Activated CD4-positive, CD25-positive, alpha-beta regulatory T cell treated with anti-CD3 and anti-CD28 coated beads, Interleukin-2, amount 50 U/mL, for 16 hours (primary cell): ENCODE measurements around the gene SMARCA4.
A peak's percentile ranks its signal among the peaks of the same experiment; 100 is the strongest.

ENCODE experiments used
- DNase-seq: peaks from one replicate; pipeline ENCODE4 v3.0.0-alpha.2; 2020; ENCODE audit warnings: low read depth, low spot score

The SMARCA4 gene

DNA sequence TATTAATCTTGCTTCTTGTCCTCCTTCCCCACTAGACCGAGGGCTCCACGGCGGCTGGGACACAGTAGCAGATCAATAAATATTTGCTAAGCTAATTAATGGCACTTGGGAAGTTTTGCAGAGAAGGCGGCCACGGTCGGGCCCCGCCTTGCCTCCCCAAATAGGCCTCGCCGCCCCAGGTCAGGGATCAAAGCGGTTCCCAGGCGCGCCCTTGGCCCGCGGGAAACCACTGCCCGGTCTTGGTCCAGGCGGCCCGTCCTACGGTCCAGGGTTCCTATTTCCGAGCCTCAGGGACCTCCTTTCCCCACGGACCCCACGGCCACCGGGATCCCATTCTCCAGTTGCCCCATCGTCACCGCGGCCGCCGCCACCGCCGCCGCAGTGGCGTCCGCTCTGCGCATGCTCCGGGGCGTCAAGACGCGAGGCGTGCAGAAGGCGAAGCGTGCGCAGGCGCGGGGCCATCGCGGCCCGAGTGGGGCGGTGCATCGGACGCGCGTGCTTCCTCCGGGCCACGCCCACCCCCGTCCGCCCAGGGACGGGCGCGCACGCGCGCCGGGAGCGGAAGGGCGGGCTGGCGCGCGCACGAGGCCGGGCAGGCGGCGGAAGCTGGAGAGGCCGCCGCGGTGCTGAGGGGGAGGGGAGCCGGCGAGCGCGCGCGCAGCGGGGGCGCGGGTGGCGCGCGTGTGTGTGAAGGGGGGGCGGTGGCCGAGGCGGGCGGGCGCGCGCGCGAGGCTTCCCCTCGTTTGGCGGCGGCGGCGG, at the start of gene SMARCA4:
SMARCA4 (plus strand) TSS at position 717 of the 759 bp plus-strand sequence. CDS start 23,122 bp downstream, outside the sequence.
- DNase-seq, result peak; percentile 96

DNA sequence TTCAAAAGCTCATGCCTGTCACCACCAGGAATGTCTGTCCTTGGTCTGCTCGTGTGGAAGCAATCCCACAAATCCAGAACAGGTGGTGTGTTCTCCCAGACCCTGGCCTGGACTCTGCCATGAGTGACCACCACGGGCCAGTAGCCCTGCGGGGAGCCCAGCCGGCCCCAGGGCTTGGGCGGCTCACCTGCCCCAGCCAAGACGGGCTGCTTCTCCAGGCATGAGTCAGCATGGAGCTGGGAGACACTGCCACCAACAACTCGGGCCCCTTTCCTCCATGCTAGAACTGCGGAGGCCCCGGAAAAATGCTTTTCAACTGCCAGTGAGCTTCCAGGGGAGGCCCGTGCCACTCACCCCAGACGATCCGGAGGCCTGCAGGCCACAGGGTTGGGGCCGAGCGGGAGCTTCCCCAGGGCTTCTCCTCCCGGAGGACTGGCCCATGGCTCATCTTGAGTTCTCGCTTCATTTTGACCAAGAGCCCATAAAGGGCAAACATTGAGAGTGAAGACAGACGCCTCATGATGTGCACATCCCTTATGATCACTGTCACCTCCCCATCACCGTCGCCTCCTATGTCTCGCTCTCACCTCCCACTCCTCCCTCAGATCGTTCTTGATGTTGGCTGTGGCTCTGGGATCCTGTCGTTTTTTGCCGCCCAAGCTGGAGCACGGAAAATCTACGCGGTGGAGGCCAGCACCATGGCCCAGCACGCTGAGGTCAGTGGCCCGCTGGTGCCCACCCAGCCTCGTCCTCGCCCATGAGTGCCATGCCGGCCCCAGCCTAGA, 49.1 kb upstream of the SMARCA4 start:
- DNase-seq, result no peak

DNA sequence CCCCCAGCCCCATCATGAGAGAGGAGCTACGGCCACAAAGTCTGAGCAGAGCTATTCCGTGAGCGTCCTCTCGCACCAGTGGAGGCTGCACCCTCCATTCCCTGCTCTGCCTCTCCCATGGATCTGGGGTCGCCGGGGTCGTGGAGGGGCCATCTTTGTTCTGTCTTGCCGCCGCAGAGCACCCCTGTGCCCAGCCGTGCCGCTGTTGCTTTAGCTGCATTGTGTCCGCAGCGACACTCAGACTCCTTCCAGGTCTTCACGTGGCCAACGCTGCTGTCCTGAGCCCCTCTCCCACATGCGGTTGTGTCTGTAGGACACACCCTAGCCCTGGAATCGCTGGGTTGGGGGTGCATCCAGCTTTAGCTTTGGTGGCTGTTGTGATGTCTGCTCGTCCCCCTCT, 48.2 kb upstream of the SMARCA4 start:
- DNase-seq, result no peak

DNA sequence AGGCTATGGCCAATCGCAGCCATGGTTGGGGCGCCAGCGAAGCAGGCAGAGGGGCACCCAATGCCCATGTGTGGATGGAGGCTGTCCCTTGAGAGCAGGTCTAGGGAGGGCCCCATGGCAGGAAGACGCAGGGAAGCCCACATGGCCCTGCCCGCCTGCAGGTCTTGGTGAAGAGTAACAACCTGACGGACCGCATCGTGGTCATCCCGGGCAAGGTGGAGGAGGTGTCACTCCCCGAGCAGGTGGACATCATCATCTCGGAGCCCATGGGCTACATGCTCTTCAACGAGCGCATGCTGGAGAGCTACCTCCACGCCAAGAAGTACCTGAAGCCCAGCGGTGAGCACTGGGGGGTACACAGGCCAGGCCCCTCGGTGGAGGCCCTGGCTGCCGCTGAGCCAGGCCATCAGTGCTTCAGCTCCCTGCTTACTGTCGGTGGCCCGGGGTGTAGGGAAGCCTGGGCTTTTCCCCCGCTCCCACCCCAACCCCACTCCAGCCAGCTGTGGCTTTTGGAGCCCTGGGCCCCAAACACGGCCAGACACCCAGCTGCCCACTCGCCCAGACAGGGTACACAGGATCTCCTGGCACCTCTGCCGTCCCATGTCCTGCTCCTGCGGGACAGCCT, 47.0 kb upstream of the SMARCA4 start:
- DNase-seq, result no peak

DNA sequence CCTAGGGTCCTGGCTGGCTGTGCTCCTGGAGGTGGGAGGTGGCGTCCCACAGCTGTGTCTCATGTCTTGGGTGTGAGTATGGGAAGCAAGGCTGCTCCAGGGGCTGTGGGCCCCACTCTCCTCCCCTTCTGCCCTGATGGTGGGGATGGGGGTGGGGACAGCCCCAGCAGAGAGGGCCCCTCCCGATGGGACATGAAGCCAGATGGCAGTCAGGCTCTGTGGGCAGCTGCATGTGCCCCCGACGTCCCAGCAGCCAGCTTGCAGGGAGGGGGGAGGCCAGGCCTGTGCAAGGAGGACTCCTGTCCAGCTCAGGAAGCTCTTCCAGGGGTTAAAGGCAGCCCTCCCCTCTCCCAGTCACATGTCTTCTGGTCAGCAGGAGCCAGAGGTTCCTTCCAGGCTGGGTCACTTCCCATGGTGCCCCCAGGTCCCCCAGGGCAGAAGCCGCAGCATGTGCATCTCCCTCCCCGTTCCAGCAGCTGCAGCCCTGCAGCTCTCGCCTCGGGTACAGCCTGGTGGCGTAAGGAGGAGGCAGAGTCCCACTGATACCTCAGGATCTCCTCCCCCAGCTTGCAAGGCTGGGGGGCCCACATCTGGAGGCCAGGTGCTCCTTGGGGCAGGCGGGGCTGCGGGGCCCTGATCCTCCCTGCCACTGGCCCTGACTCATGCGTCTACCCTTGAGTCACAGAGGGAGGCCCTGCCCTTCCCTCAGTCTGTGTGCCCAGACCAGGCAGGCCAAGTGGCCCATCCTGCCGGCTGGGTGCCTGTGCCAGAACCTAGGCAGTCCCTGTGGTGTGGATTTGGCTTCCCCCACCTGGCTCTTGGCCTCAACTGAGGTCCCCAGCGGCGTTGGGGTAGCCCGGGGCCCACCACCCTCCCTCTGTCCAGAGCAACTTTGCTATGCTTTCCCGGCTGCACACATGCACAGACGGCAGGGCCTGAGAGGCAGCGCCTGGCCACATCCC, 45.4 kb upstream of the SMARCA4 start:
- no peak for DNase-seq

DNA sequence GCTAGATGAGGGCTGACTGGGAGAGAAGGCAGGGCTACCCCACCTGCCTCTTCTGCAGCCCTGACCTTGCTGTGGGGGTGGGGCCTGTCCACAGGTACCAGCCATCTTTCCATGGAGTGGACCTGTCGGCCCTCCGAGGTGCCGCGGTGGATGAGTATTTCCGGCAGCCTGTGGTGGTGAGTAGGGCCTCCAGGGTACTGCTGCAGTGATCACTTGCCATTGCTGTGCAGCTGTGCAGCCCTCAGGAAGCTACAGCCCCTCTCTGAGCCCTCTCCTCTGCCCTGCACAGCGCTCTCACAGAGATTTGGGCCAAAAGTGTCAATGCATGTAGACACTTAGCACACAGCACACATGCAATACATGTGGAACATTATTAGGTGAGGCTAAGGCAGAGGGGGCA, 44.2 kb upstream of the SMARCA4 start:
- no peak for DNase-seq

DNA sequence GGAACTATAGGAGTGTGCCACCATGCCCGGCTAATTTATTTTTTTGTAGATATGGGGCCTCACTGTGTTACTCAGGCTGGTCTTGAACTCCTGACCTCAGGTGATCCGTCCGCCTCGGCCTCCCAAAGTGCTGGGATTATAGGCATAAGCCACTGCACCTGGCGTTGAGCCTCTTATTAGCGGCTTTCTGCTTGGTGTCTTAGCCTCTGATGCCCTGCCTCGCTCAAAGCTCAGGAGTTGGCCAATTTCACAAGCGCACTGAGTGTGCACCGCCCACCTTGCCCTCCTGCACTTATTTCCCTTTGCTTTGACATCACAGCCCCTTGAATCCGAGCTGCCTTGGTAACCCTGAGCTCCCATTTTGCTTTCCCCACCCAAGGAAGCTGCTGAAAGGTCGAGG, 42.5 kb upstream of the SMARCA4 start:
- no peak for DNase-seq

DNA sequence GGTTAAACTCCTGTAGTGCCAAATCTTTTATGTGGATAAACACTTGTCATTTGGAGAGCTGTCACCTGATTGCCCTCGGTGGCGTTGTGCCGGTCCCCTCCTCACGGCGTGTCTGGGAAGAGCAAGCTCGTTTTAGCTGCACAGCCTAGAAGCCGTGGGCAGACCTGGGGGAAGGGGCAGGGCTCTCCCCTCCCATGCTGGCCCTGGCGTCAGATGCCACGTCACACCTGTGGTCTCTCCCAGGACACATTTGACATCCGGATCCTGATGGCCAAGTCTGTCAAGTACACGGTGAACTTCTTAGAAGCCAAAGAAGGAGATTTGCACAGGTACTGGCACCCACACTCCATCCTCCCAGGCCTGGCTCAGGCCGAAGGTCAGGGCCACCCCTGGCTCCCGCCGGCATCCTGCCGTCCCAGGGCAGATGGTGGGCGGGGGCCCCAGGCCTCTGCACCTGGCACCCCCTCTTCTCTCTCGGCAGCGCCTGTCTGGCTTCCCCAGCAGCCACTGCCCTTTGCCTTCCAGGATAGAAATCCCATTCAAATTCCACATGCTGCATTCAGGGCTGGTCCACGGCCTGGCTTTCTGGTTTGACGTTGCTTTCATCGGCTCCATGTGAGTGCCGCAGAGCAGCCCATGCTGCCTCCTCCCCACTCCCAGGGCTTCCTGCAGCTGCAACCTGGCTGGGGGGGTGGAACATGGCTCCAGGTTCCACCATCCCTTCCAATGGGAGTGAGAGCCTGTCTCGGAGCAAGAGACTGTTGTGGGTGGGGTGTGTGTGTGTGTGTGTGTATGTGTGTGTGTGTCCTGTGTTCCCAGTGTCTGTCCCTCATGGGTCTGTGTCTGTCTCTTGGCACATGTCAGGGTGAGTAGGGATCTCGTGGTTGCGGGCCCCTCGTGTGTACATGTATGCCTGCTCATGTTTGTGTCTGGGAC, 41.2 kb upstream of the SMARCA4 start:
- DNase-seq, result no peak

DNA sequence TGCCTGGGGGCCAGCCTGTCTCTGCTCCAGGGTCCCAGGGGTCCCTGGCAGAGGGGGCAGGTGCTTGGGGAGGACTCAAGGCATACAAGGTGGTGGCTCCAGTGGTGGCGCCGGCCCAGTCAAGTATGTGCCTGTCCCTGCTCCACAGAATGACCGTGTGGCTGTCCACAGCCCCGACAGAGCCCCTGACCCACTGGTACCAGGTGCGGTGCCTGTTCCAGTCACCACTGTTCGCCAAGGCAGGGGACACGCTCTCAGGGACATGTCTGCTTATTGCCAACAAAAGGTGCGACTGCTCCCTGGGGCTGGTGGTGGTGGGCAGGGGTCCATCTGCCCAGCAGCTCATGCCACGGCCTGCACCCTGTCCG, 40.6 kb upstream of the SMARCA4 start:
- DNase-seq, result no peak

DNA sequence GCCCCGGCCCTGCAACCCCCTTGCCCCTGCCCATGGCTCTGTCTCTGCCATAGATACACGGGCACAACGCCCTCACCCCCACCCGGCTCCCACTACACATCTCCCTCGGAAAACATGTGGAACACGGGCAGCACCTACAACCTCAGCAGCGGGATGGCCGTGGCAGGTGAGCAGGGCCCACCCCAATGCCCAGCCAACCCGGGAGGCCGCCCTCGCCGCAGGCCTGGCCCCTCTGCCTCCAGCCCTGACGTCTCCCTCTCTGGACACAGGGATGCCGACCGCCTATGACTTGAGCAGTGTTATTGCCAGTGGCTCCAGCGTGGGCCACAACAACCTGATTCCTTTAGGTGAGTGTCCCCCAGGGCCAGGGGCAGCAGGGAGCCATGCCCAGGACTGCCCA, 40.0 kb upstream of the SMARCA4 start:
- DNase-seq, result no peak

DNA sequence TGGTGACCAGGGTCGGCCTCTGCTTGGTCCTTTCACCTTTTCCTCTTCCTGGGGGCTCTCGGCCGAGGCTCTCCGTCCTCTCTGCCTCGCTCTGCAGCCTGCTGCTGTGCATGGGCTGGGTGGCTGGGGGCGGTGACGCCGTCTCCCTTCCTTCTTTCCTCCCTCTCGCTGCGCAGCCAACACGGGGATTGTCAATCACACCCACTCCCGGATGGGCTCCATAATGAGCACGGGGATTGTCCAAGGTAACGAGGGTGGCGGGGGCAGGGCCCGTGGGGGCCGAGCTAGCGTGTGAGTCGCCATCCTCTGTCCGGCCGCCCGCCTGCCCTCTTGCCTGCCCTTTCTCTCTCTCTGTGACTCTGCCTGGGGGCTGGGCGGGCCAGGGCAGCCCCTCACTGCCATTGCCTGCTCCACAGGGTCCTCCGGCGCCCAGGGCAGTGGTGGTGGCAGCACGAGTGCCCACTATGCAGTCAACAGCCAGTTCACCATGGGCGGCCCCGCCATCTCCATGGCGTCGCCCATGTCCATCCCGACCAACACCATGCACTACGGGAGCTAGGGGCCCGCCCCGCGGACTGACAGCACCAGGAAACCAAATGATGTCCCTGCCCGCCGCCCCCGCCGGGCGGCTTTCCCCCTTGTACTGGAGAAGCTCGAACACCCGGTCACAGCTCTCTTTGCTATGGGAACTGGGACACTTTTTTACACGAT, 39.5 kb upstream of the SMARCA4 start:
- no peak for DNase-seq

DNA sequence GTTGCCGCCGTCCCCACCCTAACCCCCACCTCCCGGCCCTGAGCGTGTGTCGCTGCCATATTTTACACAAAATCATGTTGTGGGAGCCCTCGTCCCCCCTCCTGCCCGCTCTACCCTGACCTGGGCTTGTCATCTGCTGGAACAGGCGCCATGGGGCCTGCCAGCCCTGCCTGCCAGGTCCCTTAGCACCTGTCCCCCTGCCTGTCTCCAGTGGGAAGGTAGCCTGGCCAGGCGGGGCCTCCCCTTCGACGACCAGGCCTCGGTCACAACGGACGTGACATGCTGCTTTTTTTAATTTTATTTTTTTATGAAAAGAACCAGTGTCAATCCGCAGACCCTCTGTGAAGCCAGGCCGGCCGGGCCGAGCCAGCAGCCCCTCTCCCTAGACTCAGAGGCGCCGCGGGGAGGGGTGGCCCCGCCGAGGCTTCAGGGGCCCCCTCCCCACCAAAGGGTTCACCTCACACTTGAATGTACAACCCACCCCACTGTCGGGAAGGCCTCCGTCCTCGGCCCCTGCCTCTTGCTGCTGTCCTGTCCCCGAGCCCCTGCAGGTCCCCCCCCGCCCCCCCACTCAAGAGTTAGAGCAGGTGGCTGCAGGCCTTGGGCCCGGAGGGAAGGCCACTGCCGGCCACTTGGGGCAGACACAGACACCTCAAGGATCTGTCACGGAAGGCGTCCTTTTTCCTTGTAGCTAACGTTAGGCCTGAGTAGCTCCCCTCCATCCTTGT, 38.8 kb upstream of the SMARCA4 start:
- no peak for DNase-seq

DNA sequence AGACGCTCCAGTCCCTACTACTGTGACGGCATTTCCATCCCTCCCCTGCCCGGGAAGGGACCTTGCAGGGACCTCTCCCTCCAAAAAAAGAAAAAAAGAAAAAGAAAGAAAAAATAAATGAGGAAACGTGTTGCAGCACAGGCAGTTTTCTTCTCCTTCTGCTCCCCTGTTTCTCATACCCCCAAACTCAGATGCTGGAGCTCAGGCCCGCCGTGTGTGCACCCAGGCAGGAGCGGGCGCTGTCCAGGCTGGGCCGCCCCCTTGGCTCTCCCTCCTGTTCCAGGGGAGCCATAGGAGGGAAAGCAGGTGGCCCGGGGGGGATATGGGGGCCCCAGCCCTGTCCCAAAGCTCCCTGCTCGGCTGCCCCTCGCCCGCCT, 38.2 kb upstream of the SMARCA4 start:
- no peak for DNase-seq

DNA sequence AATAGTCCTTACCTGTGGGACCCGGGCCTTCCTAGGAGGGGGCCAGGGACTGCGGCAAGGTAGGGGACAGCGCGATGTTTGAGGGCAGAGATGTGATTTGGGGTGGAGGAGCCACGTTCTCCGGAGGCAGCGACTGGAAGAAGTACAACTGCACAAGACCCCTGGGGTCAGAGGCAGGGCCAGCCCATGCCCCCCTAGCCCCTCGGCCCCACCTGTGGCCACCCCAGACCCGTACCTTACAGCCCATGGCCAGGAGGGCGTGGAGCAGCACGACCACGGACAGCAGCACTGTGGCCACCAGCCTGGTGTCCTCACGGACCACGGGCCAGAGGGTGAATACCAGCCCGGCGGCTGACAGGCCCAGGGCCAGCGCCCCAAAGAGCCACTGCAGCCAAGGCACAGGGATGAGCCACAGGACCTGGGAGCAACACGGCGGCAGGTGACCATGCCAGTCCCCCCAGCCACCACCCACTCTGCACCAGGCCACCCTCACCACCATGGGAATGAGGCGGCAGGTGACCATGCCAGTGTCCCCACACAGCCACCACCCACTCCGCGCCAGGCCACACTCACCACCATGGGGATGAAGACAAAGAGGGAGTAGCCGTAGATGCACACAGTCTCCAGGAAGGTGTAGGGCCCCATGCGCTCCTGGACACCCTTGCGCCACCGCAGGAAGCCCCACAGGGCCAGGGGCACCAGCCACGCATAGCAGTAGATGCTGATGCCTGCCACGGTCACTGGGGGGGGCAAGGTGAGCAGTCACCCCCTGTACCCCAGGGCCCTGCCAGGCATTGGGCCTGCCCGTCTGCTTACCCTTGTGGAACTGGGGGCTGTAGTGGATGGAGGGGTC, 37.3 kb upstream of the SMARCA4 start:
- no peak for DNase-seq

DNA sequence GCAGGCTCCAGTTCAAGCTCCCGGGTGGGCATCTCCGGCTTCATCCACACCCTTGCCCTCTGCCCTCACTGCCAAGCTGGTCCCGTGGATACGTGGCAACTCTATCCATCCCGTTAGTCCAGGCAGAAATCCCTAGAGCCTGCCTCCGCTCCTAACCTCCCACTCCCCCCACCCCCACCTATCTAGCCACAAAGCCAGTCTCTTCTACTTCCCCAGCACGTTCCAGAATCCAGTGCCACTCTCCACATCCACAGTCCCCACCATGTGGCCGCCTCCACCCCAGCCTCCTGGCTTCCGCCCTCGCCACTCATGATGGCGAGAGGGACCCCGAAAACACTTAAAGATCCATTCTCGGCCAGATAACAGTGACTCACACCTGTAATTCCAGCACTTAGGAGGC, 36.2 kb upstream of the SMARCA4 start:
- no peak for DNase-seq

DNA sequence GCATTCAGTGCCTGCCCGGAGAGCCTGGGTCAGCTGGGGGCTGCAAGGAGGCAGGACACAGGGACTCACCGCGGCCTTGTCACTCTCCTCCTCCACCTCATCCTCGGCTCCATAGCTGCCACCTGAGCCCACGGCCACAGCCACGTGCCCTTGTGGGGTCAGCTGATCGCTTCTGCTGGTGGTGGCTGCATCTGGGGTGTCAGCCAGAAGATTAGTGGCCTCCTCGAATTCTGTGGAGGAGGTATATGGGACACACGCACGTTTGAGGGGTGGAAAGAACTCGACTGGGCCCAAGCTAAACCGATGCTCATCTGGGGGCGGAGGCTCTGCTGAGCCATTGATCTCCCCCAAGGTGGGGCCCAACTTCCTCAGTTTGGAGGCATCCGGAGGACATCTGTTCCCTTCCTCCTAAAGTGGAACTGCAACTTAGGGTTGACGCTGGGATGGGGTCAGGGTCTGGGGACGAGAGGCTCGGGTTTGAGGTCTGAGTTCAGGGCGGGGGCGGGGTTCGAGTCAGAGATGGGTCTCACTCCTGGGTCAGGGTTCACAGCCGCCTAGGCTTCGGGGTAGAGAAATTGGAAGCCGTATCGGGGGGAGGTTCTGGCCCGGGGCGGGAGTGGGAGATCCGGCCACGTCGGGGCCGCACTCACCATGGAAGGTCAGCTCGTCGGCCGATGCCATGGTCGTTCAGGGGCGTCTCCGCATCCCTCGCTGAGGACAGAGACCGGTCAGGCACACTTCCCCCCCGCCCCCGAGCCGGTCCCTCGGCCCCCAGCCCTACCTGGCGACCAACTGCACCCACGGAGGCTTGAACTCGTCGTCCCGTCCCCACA, 32.9 kb upstream of the SMARCA4 start:
- DNase-seq, result no peak
